Esophagus (tissue), 2 donors: ENCODE measurements around the gene WBP1L. TPM values are rescaled to one million over a fixed set of nuclear protein-coding genes. Genes with fewer than 3 reads are reported as not detected.

ENCODE experiments used
- polyA plus RNA-seq, 2 donors: library from polyadenylated mRNA; stranded (reverse); fragments of 200-250 nt; gene quantifications; one replicate each; pipeline ENCODE4 v1.2.3, GENCODE V29; 2013
- donor health status: healthy with polysubstance abuse.
- donor health status: Bipolar disorder and iron deficiency.

Gene WBP1L
- polyA plus RNA-seq, 2 donors = 13.4 to 17.1 TPM

Other genes starting within 250 kb of the WBP1L start
- 10 to 100 TPM; 56.1 to 60.3 TPM for gene ACTR1A, start 241.2 kb upstream of the WBP1L start, polyA plus RNA-seq
- gene SUFU, start 240.0 kb upstream of the WBP1L start, polyA plus RNA-seq = 1 to 10 TPM; 2.9 to 6.0 TPM
- 10 to 100 TPM; 26.4 to 33.3 TPM for gene TRIM8, start 99.5 kb upstream of the WBP1L start, polyA plus RNA-seq
- gene ARL3, start 29.6 kb upstream of the WBP1L start, polyA plus RNA-seq = 1 to 10 TPM; 2.2 to 4.6 TPM
- gene SFXN2, start 29.3 kb upstream of the WBP1L start, polyA plus RNA-seq = 1 to 10 TPM; 3.5 to 5.7 TPM
- gene CYP17A1, start 93.5 kb downstream of the WBP1L start, polyA plus RNA-seq = under 1 TPM in 1 of 2 donors, not detected in 1; 0.71 TPM
- gene BORCS7, start 110.3 kb downstream of the WBP1L start, polyA plus RNA-seq = 10 to 100 TPM; 12.3 to 14.5 TPM
- gene AS3MT, start 125.5 kb downstream of the WBP1L start, polyA plus RNA-seq = 1 to 10 TPM; 2.0 to 2.8 TPM
- 1 to 10 TPM in 1 of 2 donors, under 1 TPM in 1; 0.88 to 1.1 TPM for gene CNNM2, start 174.3 kb downstream of the WBP1L start, polyA plus RNA-seq